Subcutaneous adipose tissue (tissue), 4 donors: ENCODE measurements around the gene UBQLN2. TPM values are rescaled to one million over a fixed set of nuclear protein-coding genes. Genes with fewer than 3 reads are reported as not detected.

Experiments used
- total RNA-seq, 4 donors: library from RNA; depleted of rRNA; stranded (reverse); fragments of >200 nt; gene quantifications; one replicate each; pipeline ENCODE4 v1.1.0, GENCODE V29; 2016
- TF ChIP-seq, protein P1 (sequence below): fragments of 450-650 bp; IDR thresholded peaks from one replicate; pipeline ENCODE4 v1.5.1; 2016; ENCODE audit warnings: low read depth, mild to moderate bottlenecking, control low read depth, antibody characterized with exemption, moderate library complexity

The UBQLN2 gene
- total RNA-seq, result 10 to 100 TPM; 16.6 to 25.0 (median 19.7) TPM

DNA sequence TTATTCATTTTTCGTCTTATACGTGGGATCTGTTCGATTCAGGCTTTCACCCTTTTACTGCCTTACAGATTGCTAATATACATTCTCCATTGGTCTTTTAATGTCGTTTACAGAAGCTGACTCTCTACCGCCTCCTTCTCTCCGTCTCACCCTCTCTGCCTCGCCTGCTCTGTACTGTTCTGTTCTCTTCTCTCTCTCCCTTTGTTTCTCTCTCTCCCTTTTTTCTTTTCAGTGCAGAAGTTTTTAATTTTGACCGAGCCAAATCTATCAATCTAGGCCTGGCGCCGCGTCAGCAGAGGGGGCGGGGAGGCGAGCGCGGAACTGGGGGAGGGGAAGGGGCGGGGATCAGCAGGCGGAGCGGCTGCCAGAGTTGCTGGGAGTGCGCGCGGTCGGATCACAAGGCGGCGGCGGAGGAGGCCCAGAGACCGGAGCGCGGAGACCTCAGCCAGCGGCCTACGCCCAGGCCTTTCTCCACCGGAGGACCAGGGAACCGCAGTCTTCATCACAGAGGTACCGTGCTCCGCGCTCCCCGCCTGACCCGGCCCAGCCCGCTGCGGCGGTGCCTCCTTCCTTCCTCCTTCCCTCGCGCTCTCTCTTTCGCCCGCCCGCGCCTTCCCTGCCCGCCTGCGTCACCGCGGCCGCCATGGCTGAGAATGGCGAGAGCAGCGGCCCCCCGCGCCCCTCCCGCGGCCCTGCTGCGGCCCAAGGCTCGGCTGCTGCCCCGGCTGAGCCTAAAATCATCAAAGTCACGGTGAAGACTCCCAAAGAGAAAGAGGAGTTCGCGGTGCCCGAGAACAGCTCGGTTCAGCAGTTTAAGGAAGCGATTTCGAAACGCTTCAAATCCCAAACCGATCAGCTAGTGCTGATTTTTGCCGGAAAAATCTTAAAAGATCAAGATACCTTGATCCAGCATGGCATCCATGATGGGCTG lies at the start of gene UBQLN2:
Gene UBQLN2 (plus strand): TSS at position 397 of the 931 bp plus-strand sequence. CDS start 247 bp downstream, at position 644.
- TF ChIP-seq, protein P1, sequence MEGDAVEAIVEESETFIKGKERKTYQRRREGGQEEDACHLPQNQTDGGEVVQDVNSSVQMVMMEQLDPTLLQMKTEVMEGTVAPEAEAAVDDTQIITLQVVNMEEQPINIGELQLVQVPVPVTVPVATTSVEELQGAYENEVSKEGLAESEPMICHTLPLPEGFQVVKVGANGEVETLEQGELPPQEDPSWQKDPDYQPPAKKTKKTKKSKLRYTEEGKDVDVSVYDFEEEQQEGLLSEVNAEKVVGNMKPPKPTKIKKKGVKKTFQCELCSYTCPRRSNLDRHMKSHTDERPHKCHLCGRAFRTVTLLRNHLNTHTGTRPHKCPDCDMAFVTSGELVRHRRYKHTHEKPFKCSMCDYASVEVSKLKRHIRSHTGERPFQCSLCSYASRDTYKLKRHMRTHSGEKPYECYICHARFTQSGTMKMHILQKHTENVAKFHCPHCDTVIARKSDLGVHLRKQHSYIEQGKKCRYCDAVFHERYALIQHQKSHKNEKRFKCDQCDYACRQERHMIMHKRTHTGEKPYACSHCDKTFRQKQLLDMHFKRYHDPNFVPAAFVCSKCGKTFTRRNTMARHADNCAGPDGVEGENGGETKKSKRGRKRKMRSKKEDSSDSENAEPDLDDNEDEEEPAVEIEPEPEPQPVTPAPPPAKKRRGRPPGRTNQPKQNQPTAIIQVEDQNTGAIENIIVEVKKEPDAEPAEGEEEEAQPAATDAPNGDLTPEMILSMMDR, result no peak

DNA sequence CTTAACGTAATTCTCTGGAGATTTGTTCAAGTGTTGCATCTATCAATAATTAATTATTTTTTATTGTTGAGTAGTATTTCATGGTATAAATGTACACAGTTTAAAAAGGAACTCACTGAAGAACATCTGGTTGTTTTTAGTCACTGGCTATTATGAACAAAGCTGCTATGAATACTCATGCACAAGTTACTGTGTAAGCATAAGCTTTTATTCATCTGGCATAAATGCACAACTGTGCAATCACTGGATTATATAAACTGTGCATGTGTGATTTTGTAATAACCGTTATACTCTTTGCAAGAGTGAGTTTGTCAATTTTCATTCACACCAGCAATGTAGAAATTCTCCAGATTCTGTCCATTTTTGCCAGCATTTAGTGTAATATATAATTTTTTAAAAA lies 43.8 kb upstream of the UBQLN2 start:
- TF ChIP-seq, protein P1, result no peak

- TF ChIP-seq, protein P1, result no peak
Measured at GRCh38 chrX:56530011-56530410, 33.4 kb upstream of the UBQLN2 start.

- TF ChIP-seq, protein P1, result no peak
Measured at GRCh38 chrX:56550667-56551066, 12.8 kb upstream of the UBQLN2 start.

DNA sequence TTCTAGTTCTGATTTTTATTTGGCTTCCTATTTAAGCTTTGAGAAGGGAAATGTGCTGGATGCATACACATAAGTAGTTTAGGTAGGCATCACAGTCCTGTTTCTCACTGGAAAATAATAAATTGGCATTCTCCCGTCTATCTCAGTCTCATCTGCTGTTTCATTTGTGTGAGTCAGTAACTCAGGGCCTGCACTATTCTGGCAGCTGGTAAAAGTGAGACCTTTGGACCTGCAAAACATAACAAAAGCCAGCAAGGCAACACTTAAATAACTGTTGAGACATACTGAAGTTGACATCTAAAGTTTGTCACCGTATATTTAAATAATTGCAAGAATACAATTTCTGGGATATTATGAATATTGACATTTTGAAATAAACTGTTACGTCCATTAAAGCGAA lies 8.6 kb upstream of the UBQLN2 start:
- TF ChIP-seq, protein P1, result no peak

GRCh38 chrX:56557376-56557929 lies 6.0 kb upstream of the UBQLN2 start:
- TF ChIP-seq, protein P1, result no peak

GRCh38 chrX:56564164-56564885 lies 898 bp downstream of the UBQLN2 start:
- TF ChIP-seq, protein P1, result no peak
